B cell (primary cell): ENCODE measurements around the gene RALBP1.

Source experiments
- EZH2 ChIP-seq: IDR thresholded peaks from 2 replicates; pipeline ENCODE4 v1.6.1; 2012; ENCODE audit warnings: borderline replicate concordance, low read depth, mild to moderate bottlenecking, moderate library complexity, low read length; ENCODE audit not compliant: insufficient read depth, poor library complexity, severe bottlenecking
- TF ChIP-seq, protein P1 (sequence below): fragments of 200-600 bp; IDR thresholded peaks from one replicate; pipeline ENCODE4 v1.8.0; 2022; ENCODE audit warnings: antibody characterized with exemption, mild to moderate bottlenecking

DNA sequence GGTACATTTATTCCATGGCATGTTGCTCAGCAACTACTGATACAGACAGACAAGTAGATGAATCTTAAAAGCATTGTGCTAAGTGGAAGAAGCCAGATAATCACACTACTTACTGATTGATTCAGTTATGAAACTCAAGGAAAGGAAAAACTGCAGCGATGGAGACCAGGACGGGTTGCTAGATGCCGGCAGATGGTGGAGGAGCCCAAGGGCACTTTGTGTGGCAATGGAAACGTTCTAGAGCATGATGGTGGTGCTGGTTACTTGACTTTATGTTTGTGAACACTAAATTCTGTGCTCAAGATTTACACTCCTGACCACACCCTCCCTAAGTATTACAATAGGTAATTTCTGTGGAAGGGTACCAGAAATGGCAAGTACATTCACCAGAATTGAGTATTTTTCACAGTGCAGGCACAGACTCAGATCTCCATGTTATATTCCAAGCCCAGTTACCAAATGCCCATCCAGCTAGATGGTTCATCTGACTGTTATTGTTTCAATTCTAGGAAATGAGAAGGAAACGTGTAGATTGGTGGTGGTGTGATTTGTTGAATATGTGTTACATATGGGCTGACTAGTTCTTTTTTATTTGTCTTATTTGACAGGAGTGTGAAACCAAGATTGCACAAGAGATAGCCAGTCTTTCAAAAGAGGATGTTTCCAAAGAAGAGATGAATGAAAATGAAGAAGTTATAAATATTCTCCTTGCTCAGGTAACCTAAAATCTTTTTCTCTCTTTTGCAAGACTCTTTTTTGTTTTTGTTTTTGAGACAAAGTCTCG is 55.1 kb downstream of the RALBP1 start:
- TF ChIP-seq, protein P1, sequence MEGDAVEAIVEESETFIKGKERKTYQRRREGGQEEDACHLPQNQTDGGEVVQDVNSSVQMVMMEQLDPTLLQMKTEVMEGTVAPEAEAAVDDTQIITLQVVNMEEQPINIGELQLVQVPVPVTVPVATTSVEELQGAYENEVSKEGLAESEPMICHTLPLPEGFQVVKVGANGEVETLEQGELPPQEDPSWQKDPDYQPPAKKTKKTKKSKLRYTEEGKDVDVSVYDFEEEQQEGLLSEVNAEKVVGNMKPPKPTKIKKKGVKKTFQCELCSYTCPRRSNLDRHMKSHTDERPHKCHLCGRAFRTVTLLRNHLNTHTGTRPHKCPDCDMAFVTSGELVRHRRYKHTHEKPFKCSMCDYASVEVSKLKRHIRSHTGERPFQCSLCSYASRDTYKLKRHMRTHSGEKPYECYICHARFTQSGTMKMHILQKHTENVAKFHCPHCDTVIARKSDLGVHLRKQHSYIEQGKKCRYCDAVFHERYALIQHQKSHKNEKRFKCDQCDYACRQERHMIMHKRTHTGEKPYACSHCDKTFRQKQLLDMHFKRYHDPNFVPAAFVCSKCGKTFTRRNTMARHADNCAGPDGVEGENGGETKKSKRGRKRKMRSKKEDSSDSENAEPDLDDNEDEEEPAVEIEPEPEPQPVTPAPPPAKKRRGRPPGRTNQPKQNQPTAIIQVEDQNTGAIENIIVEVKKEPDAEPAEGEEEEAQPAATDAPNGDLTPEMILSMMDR = no peak
- no peak for TF ChIP-seq EZH2
